Measurements from ENCODE around the gene KIAA1549. TPM values are rescaled to one million over a fixed set of nuclear protein-coding genes. Genes with fewer than 3 reads are reported as not detected.

Gene KIAA1549
- total RNA-seq, 2 donors from 2014 or later = 18.7 to 19.3 TPM

DNA sequence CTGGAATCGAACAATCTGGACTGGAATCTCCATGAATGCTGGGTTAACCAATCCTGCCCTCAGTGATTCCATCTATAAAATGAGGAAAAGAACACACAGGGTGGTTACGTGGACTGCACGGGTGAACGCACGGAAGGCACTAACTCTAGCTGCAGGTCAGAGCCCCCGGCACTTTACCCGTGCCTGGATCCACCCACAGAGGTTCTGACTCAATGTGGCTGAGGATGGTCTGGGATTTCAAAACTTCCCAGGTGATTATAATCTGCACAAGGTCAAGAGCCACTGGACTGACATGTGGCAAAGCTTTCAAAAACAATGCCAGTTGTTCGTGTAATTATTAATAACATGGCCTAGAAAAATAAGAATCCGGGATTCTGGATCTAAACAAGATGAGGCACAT lies 29.2 kb downstream of the KIAA1549 start:
- Mint-ChIP-seq H3K4me3 (no peak overlapping the region), H3K36me3 (ENCODE audit: low read depth) (peaks cover 3% of the 10 kb centered on the region), H3K4me1 (peaks cover 15% of the 10 kb centered on the region), H3K9me3 (peaks cover 1% of the 10 kb centered on the region), H3K27me3 (ENCODE audit: insufficient read depth) (no peaks in the 10 kb centered on the region), H3K27ac (no peak overlapping the region)
- Histone ChIP-seq H3K4me1 (ENCODE audit: control insufficient read depth, insufficient read depth, low read length) (no peaks in the 10 kb centered on the region), H3K36me3 (ENCODE audit: control insufficient read depth, insufficient read depth, low read length) (no peaks in the 10 kb centered on the region), H3K9me3 (ENCODE audit: control insufficient read depth, low read length) (peaks cover 5% of the 10 kb centered on the region), H3K4me3 (ENCODE audit: low read length) (no peak overlapping the region), H3K27me3 (ENCODE audit: control insufficient read depth, insufficient read depth, low read length, poor library complexity, severe bottlenecking) (no peaks in the 10 kb centered on the region), H3K27ac (ENCODE audit: low read depth, low read length) (no peak overlapping the region), H3K9ac (ENCODE audit: extremely low read depth, low read length, poor library complexity, severe bottlenecking) (no peak overlapping the region)
- DNase-seq = no peak
- WGBS, 2 experiments (ENCODE audit: insufficient coverage in 1 of 2, insufficient read length in 1 of 2) = 92 to 97% methylated on average over 5 to 9 of the region's 9 CpGs
- TF ChIP-seq, protein P1, sequence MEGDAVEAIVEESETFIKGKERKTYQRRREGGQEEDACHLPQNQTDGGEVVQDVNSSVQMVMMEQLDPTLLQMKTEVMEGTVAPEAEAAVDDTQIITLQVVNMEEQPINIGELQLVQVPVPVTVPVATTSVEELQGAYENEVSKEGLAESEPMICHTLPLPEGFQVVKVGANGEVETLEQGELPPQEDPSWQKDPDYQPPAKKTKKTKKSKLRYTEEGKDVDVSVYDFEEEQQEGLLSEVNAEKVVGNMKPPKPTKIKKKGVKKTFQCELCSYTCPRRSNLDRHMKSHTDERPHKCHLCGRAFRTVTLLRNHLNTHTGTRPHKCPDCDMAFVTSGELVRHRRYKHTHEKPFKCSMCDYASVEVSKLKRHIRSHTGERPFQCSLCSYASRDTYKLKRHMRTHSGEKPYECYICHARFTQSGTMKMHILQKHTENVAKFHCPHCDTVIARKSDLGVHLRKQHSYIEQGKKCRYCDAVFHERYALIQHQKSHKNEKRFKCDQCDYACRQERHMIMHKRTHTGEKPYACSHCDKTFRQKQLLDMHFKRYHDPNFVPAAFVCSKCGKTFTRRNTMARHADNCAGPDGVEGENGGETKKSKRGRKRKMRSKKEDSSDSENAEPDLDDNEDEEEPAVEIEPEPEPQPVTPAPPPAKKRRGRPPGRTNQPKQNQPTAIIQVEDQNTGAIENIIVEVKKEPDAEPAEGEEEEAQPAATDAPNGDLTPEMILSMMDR (conservative IDR thresholded peaks at IDR 0.05) = no peak

DNA sequence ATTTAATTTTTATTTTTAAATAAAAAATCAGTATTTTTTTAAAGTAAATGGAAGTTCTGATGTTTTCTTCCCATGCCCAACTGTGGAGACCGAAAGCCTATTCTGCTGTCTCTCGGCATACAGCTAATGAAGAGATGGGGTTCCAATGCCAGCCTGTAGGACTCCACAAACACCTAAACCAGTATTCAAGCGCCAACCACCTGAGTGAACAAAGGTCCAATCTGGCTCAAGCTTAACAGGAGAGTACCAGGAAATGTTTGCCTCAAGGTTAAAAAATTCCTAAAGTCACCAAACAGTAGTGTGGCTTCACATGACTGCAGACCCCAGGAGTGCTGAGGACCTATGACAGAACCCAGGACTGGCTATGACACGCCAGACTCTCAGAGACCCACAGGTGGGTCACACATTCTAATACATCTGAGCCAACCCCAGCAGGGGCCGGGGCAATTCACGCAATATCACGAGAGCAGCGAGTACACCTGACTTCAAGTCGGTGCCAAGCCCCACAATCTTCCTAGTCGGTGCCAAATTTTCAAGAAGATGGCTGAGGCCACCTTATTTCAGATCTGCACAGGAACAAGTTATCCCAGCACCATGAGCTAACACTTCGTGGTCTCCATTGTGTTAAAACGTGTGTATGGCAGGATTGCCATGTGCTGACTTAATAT lies 31.6 kb downstream of the KIAA1549 start:
- WGBS, 2 experiments (ENCODE audit: insufficient coverage in 1 of 2, insufficient read length in 1 of 2) = 92 to 95% methylated on average over 7 to 12 of the region's 12 CpGs
- no peaks in the 10 kb centered on the region for H3K27me3 Mint-ChIP-seq (ENCODE audit: insufficient read depth)

DNA sequence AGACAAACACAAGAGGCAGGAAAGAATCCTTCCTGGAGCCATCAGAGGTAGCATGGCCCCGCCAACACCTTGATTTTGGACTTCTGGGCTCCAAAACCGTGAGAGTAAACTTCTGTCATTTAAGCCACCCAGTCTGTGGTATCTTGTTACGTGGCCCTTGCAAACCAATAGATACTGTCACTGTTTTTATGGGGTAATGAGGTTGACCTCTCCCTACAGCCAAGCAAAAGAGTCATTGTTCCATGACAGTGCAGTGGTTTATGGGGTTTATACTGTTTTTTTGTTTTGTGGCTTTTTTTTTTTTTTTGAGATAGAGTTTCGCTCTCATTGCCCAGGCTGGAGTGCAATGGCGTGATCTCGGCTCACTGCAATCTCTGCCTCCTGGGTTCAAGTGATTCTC lies 32.8 kb downstream of the KIAA1549 start:
- peaks cover 3% of the 10 kb centered on the region for H3K36me3 Mint-ChIP-seq (ENCODE audit: low read depth)
- Histone ChIP-seq H3K4me3 (ENCODE audit: low read length) (no peak overlapping the region), H3K27ac (ENCODE audit: low read depth, low read length) (no peak overlapping the region), H3K9me3 (ENCODE audit: control insufficient read depth, low read length) (no peaks in the 10 kb centered on the region), H3K9ac (ENCODE audit: extremely low read depth, low read length, poor library complexity, severe bottlenecking) (no peak overlapping the region), H3K4me1 (ENCODE audit: control insufficient read depth, insufficient read depth, low read length) (peaks cover 4% of the 10 kb centered on the region), H3K27me3 (ENCODE audit: control insufficient read depth, insufficient read depth, low read length, poor library complexity, severe bottlenecking) (no peaks in the 10 kb centered on the region), H3K36me3 (ENCODE audit: control insufficient read depth, insufficient read depth, low read length) (no peaks in the 10 kb centered on the region)
- H3K4me1 Mint-ChIP-seq = peaks cover 28% of the 10 kb centered on the region
- DNase-seq = no peak
- no peak overlapping the region for H3K4me3 Mint-ChIP-seq
- TF ChIP-seq, protein P1 (conservative IDR thresholded peaks at IDR 0.05) = no peak
- no peak overlapping the region for H3K27ac Mint-ChIP-seq
- WGBS, 2 experiments (ENCODE audit: insufficient coverage in 1 of 2, insufficient read length in 1 of 2) = 88 to 97% methylated on average over 3 to 6 of the region's 6 CpGs
- H3K9me3 Mint-ChIP-seq = no peaks in the 10 kb centered on the region
- no peaks in the 10 kb centered on the region for H3K27me3 Mint-ChIP-seq (ENCODE audit: insufficient read depth)

More for the DNA sequence above, 31.6 kb downstream of the KIAA1549 start:
- Histone ChIP-seq H3K9me3 (ENCODE audit: control insufficient read depth, low read length) (no peaks in the 10 kb centered on the region), H3K36me3 (ENCODE audit: control insufficient read depth, insufficient read depth, low read length) (no peaks in the 10 kb centered on the region), H3K4me1 (ENCODE audit: control insufficient read depth, insufficient read depth, low read length) (peaks cover 4% of the 10 kb centered on the region), H3K27ac (ENCODE audit: low read depth, low read length) (no peak overlapping the region), H3K4me3 (ENCODE audit: low read length) (no peak overlapping the region), H3K27me3 (ENCODE audit: control insufficient read depth, insufficient read depth, low read length, poor library complexity, severe bottlenecking) (no peaks in the 10 kb centered on the region), H3K9ac (ENCODE audit: extremely low read depth, low read length, poor library complexity, severe bottlenecking) (no peak overlapping the region)
- Mint-ChIP-seq H3K36me3 (ENCODE audit: low read depth) (peaks cover 3% of the 10 kb centered on the region), H3K4me3 (no peak overlapping the region), H3K27ac (no peak overlapping the region), H3K9me3 (no peaks in the 10 kb centered on the region), H3K4me1 (peaks cover 29% of the 10 kb centered on the region)
- DNase-seq = no peak
- TF ChIP-seq, protein P1 (conservative IDR thresholded peaks at IDR 0.05) = no peak

All from endodermal cell (in vitro differentiated cells).